ENCODE data around the gene MUSK.

- TF ChIP-seq CTCF (IDR thresholded peaks at IDR 0.05; ENCODE audit: borderline replicate concordance, extremely low read depth, low read length, poor library complexity, severe bottlenecking) (no peak), EZH2 (IDR thresholded peaks at IDR 0.05; ENCODE audit: borderline replicate concordance, low read depth, low read length, severe bottlenecking) (no peak)
These were observed 177.6 kb downstream of the MUSK start for GRCh38 chr9:110846215-110846614.
